PFSK-1 (cell line): ENCODE measurements around the gene GRIN3A.

Source experiments
- FOXP2 ChIP-seq: optimal IDR thresholded peaks from 2 replicates; pipeline ENCODE3; 2011; ENCODE audit warnings: borderline replicate concordance, control low read depth, inconsistent platforms; ENCODE audit not compliant: insufficient read depth; ENCODE audit errors: extremely low read length, extremely low read depth
- POLR2AphosphoS5 ChIP-seq: IDR thresholded peaks from 2 replicates; pipeline ENCODE4 v1.6.1; 2012; ENCODE audit warnings: low read depth, mild to moderate bottlenecking, control low read depth, low read length, moderate library complexity
- SIN3A ChIP-seq: IDR thresholded peaks from 2 replicates; pipeline ENCODE4 v1.6.1; 2012; ENCODE audit warnings: mild to moderate bottlenecking, low read length, moderate library complexity, borderline replicate concordance; ENCODE audit not compliant: insufficient read depth
- TAF1 ChIP-seq: IDR thresholded peaks from 2 replicates; pipeline ENCODE4 v1.6.1; 2012; ENCODE audit warnings: low read length, control low read depth, borderline replicate concordance; ENCODE audit not compliant: insufficient read depth
- TF ChIP-seq, protein P1 (sequence below), 2 experiments: IDR thresholded peaks; 2 replicates each; pipeline versions ENCODE4 v1.6.1 to v1.8.0; 2011 to 2012; ENCODE audit warnings: low read depth in 2 of 2, low read length in 2 of 2, control low read depth in 1 of 2, inconsistent platforms in 1 of 2, mild to moderate bottlenecking in 1 of 2, moderate library complexity in 1 of 2; ENCODE audit not compliant: insufficient read depth in 1 of 2

DNA sequence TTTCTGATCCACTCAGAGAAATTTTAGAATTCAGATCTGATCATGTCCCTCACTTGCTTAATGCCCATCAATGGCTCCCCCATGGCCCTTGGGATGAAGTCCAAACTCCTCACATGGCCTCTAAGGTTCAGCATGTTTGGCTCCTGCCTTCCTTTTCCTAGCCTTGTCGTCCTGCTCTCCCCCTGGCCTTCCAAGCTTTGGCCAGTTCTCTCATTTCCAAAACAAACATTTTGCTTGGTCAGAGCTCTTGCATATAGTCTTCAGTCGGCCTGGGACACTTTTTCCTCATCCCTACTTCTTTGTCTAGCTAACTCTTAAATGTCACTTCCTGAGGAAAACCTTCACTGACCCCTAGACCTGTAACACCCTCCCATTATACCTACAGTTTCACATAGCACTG lies 106.6 kb downstream of the GRIN3A start:
- TF ChIP-seq POLR2AphosphoS5, result no peak
- TF ChIP-seq SIN3A, result no peak
- no peak for TF ChIP-seq TAF1
- TF ChIP-seq, protein P1, sequence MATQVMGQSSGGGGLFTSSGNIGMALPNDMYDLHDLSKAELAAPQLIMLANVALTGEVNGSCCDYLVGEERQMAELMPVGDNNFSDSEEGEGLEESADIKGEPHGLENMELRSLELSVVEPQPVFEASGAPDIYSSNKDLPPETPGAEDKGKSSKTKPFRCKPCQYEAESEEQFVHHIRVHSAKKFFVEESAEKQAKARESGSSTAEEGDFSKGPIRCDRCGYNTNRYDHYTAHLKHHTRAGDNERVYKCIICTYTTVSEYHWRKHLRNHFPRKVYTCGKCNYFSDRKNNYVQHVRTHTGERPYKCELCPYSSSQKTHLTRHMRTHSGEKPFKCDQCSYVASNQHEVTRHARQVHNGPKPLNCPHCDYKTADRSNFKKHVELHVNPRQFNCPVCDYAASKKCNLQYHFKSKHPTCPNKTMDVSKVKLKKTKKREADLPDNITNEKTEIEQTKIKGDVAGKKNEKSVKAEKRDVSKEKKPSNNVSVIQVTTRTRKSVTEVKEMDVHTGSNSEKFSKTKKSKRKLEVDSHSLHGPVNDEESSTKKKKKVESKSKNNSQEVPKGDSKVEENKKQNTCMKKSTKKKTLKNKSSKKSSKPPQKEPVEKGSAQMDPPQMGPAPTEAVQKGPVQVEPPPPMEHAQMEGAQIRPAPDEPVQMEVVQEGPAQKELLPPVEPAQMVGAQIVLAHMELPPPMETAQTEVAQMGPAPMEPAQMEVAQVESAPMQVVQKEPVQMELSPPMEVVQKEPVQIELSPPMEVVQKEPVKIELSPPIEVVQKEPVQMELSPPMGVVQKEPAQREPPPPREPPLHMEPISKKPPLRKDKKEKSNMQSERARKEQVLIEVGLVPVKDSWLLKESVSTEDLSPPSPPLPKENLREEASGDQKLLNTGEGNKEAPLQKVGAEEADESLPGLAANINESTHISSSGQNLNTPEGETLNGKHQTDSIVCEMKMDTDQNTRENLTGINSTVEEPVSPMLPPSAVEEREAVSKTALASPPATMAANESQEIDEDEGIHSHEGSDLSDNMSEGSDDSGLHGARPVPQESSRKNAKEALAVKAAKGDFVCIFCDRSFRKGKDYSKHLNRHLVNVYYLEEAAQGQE (IDR thresholded peaks at IDR 0.05; ENCODE audit: insufficient read depth in 1 of 2, low read depth in 2 of 2, low read length in 2 of 2), result no peak
- TF ChIP-seq FOXP2, result no peak
